UCSD-AML1 (cell line): ENCODE measurements around the gene ATP5MC2.
A peak's percentile ranks its signal among the peaks of the same experiment; 100 is the strongest.
"Not testable (repeated sequence)": the region's sequence is repeated elsewhere in the genome, so short reads cannot be mapped to it uniquely, and the experiment has no call there.

Experiments
- DNase-seq: peaks from one replicate; lab custom pipeline; 2025; ENCODE audit not compliant: unreplicated experiment; lab: John Stamatoyannopoulos, UW

The ATP5MC2 gene

DNA sequence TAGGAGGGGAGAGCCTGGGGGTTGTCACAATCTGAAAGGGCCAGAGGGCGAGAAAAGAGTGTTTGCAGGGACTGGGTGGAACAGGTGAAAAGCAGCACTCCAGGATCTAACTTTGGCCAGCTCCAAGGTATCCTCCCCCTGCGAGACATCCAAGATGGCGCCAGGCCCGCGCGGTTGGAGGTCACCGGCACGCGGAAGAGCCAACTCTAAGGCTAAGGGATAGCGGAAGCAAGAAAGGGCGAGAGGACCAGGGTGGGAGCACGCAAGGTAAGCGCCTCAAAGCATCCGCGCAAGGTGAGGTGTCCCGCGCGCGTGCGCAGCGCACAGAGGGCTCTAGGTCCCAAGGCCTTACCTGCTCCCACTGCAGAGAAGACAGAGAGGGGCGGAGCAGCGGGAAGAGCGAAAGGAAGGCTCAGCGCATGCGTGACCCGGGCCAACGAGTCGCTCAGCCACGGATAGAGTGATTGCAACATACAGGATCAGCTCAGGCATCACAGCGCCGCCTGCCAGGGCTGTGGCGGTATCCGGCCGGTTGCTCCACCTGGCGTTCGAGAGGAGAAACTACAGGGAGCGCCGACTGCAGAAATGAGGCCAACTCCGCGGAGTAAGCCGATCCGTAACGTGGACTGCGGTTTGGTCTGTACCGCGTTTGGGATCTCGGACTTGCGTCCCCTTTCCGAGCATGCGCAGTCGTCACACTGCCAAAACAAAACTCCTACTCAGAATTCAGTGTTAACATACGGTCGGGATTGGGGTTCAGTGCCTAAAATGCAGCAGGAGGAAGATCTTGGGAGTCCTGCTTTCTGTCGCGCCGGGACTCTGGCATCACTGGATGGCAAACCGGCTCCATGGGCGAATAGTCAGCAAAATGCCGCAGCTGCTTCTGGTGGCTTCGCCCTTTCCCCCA, at the start of gene ATP5MC2:
Gene ATP5MC2 (minus strand): TSS at position 383 of the 907 bp plus-strand sequence. CDS start 3,469 bp downstream, outside the sequence.
- peak; percentile 98 for DNase-seq

DNA sequence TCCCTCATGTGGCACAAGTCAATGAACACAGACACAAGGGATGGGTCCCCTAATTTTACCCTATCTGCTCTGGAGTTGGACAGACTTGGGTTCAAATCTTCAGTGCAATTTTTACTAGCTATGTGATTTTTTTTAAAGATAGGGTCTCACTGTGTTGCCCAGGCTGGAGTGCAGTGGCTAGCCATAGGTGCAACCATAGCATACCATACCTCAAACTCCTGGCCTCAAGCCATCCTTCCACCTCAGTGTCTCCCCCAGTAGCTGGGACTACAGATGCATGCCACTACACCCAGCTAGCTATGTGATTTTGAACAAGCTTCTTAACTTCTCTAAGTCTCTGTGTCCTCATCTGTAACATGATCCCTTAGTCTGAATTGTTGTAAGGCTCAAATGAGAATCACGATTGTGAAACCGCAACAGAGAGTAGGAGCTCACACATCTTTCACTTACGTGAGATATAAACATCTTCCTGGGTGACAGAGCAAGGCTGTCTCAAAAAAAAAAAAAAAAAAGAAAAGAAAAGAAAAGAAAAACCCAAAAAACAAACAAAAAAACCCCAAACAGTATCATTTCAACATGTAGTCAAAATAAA, 46.7 kb upstream of the ATP5MC2 start:
- DNase-seq: no peak

DNA sequence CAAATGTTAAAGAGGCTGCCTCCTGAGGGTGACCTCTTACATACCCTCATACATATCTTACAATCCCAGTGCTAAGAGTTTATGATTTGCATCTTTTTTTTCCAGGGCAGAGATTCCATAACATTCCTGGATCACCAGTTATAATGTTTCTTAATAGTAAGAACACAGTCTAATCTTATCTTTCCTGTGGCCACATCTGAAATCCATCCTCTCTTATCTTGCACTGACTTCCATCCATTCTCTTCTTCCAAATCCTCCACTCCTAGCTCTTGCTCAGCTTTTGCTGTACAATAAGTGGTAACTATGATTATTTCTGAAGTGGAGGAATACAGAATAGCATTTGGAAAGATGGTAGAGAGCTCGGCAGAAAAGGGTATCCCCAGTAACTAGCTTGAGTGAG, 45.1 kb upstream of the ATP5MC2 start:
- DNase-seq: no peak

DNA sequence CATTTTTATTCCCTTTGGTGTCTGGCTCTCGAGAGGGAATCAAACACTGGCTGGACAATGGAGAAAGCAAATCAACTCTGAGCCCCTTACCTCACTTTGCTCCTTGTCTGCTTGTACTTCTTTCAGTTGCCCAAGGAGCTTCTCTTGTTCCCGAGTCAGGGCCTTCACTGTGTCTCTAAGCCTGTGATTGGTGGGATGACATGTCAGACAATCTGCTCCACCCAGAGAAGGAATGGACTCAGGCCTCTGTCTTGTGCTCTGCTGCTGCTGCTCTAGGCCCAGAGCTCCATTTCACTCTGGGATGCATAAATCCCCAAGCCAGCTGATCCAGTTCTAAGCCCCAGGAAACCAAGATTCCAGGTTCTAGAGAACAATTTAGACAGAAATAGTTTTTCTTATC, 43.8 kb upstream of the ATP5MC2 start:
- no peak for DNase-seq

- not testable (repeated sequence) for DNase-seq
Measured at GRCh38 chr12:53718567-53718966, 42.7 kb upstream of the ATP5MC2 start.

- no peak for DNase-seq
Measured at GRCh38 chr12:53717319-53717718, 41.4 kb upstream of the ATP5MC2 start.

GRCh38 chr12:53714004-53714403, 38.1 kb upstream of the ATP5MC2 start:
- DNase-seq: no peak

GRCh38 chr12:53713516-53713915, 37.6 kb upstream of the ATP5MC2 start:
- DNase-seq: no peak

- DNase-seq: no peak
Measured at GRCh38 chr12:53712059-53712643, 36.3 kb upstream of the ATP5MC2 start.

DNA sequence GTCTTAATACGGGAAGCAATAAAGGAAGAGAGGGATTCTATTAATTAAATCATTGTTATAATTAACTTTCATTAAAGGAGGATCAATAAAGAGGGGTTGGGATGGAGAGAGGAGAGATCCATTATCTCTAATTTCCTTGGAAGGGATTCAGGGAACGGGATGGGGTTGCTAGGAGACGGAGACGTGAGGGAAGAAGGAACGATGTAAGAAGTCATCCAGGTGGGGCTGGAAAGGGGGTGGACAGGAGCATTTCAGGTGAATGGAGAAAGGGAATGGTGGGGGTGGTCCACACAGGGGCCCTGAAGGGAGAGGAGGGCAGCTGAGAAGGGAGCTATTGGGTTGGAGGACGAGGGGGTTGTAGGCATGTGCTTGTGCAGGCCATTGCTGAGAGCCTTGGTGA, 34.2 kb upstream of the ATP5MC2 start:
- no peak for DNase-seq

- no peak for DNase-seq
Measured at GRCh38 chr12:53709671-53710070, 33.8 kb upstream of the ATP5MC2 start.

DNA sequence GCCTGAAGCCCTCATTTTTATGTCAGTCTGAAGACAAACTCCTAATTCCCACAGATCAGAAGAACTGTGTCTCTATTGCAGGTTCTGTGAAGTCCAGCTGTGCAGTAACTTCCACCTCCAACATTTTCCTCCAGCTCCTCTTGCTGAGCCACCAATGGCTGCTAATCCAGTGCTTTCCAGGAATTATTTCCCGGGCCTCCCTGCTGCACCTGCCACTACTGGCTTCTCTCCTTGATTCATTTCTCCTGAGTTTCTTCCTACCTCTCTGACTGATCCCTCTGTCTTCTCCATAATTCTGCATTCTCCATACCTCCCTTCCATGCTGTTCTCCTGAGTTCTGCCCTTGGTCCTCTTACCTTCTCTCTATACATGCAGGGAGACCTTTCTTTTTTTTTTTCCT, 30.2 kb upstream of the ATP5MC2 start:
- no peak for DNase-seq

- DNase-seq: no peak
Measured at GRCh38 chr12:53703756-53704155, 27.9 kb upstream of the ATP5MC2 start.

GRCh38 chr12:53701518-53702264, 25.8 kb upstream of the ATP5MC2 start:
- DNase-seq: peak; percentile 71

- DNase-seq: no peak
Measured at GRCh38 chr12:53700567-53700966, 24.7 kb upstream of the ATP5MC2 start.

GRCh38 chr12:53699678-53700025, 23.8 kb upstream of the ATP5MC2 start:
- no peak for DNase-seq

DNA sequence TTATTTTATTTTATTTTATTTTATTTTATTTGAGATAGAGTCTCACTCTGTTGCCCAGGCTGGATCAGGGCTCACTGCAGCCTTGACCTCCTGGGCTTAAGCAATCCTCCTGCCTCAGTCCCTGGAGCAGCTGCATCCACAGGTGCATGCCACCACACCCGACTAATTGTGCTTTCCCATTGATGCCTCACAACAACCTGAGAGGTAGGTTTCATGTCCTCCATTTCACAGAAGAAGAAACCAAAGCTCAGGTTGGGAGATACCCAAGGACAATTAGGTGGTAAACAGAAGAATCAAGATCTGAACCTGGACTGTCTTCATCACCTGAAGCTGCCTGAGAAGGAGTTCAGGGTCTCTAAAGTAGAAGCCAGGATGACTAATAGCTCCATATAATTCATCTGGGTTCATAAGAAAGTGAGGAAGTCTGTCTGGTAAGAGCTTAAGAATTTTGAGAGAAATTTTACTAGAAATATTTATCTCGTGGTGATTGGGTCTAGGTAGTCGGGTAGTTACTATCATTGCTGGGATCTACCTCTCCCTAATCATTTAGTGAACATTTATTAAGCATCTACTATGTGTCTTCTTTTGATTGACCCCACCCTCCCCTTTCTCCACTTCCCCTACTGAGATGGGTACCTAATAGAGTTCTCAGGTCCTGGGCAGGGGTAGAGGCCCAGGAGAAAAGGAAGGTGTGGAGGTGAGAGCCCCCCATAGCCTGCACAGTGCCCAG, 23.2 kb upstream of the ATP5MC2 start:
- DNase-seq: no peak

DNA sequence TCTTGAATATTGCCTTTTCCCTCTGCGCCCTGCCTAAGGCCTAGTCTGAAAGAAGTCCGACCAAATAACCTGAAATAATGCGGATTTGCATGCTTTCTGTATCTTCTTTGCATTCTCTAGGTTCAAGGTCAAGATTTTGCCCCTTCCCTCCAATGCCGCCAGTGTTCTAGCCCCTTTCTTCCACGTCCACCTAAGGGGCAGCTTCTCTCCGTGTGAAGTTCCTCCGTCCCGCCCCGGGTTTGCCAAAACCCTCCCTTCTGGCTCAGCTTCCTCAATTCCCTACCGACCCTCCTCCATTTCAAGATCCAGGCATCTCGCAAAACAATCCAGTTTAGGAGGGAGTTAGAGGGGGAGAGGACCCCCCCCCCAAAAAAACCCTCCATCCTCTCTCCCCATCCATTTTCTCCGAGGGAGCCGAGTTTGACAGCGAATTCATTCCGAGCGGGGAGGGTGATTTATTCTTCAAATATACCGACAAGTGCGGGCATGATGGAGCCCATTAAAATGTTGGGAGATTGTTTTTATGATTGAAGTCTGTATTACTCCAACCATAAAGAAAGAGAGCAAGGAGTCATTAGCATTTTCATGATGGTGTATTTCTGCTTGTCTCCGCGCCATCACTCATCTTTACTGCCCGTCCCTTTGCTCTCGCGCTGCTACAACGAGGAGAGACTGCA, 20.9 kb upstream of the ATP5MC2 start:
- no peak for DNase-seq

DNA sequence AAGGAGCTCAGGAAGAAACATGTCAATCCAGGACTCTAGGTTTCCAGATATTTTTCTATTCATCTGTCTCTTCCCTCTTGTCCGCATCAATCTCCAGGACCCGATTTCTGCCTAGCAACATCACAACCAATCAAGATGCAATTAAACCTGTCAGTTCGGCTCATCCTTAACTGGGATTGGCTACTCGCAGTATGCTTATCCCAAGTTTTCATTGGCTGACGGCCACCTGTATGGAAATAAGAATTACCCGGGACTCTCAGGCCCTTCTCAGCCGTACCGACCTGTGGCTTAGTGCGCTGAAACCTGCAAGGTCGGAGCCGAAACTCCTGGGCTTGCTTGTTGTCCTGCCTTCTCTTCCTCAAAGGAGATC, 20.4 kb upstream of the ATP5MC2 start:
- no peak for DNase-seq
